Thymus (tissue), 11 donors: ENCODE measurements around the gene APBB1IP. TPM values are rescaled to one million over a fixed set of nuclear protein-coding genes. Genes with fewer than 3 reads are reported as not detected.

ENCODE experiments used
- DNase-seq, 9 donors: peaks; one replicate each; pipeline ENCODE4 v3.0.0-alpha.2; 2013; ENCODE audit warnings: low spot score in 9 of 9, low read depth in 6 of 9, missing footprints in 1 of 9
- H3K27ac ChIP-seq, 2 donors: one replicate each; pipeline ENCODE4 v1.5.1; 2013; ENCODE audit warnings: control low read depth in 1 of 2, low read depth in 1 of 2, low read length in 1 of 2, mild to moderate bottlenecking in 1 of 2, moderate library complexity in 1 of 2
- H3K27me3 ChIP-seq, 2 donors: one replicate each; pipeline ENCODE4 v1.5.1; 2013; ENCODE audit warnings: low read length in 1 of 2; ENCODE audit not compliant: control insufficient read depth in 2 of 2, insufficient read depth in 1 of 2
- H3K36me3 ChIP-seq, 2 donors: one replicate each; pipeline ENCODE4 v1.5.1; 2013; ENCODE audit warnings: low read length in 1 of 2, mild to moderate bottlenecking in 1 of 2, moderate library complexity in 1 of 2; ENCODE audit not compliant: control insufficient read depth in 2 of 2, insufficient read depth in 2 of 2
- H3K4me1 ChIP-seq, 2 donors: one replicate each; pipeline ENCODE4 v1.5.1; 2013; ENCODE audit warnings: low read length in 2 of 2; ENCODE audit not compliant: control insufficient read depth in 2 of 2, insufficient read depth in 2 of 2
- H3K4me3 ChIP-seq, 2 donors: one replicate each; pipeline ENCODE4 v1.5.1; 2013; ENCODE audit warnings: low read length in 2 of 2, control low read depth in 1 of 2, mild to moderate bottlenecking in 1 of 2
- H3K9me3 ChIP-seq, 2 donors: one replicate each; pipeline ENCODE4 v1.5.1; 2013; ENCODE audit warnings: low read length in 1 of 2, mild to moderate bottlenecking in 1 of 2; ENCODE audit not compliant: control insufficient read depth in 2 of 2, insufficient read depth in 1 of 2
- WGBS: extraction: QIAGEN DNeasy Blood & Tissue Kit; methylation state at CpG from one replicate; pipeline ENCODE4 v1.1.7; 2013; 5-methylcytosine and 5-hydroxymethylcytosine counted together
- polyA plus RNA-seq: library from polyadenylated mRNA; stranded (reverse); fragments of 200-250 nt; gene quantifications from one replicate; pipeline ENCODE4 v1.2.3, GENCODE V29; 2013
- total RNA-seq: library from RNA; stranded (reverse); fragments of 120-200 nt; gene quantifications from one replicate; pipeline ENCODE4 v1.2.4, GENCODE V29; 2013
- donor health status: healthy.

The APBB1IP gene
- total and polyA plus RNA-seq, 2 donors: 40.0 to 46.2 TPM

DNA sequence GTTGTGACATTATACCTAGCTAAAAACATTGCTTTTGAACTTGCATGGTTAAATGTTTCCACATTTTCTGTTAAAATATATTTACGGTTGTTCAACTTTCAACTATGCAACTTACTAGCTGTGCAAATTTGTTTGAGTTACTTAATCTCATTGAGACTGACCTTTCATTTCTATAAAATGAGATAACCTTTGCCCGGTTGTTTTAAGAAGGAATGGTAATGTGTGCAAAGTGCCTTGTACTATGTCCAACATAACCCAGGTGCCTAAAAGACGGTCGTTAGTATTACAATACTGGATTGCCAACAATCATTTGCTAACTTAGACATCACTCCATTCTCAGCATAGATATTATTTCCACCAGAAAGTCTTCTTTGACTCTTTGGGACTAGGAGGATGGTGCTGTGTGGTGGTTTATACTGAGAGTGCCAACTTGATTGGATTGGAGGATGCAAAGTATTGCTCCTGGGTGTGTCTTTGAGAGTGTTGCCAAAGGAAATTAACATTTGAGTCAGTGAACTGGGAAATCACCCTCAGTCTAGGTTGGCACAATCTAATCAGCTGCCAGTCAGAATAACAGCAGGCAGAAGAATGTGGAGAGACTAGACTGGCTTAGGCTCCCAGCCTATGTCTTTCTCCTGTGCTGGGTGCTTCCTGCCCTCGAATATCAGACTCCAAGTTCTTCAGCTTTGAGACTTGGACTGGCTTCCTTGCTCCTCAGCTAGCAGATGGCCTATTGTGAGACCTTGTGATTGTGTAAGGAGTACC is 174.2 kb downstream of the APBB1IP start:
- Histone ChIP-seq H3K9me3 (no peaks in the 10 kb centered on the region), H3K4me1 (peaks cover 1 to 5% of the 10 kb centered on the region in 2 donors), H3K36me3 (no peaks in the 10 kb centered on the region), H3K27me3 (no peaks in the 10 kb centered on the region), H3K4me3 (no peak overlapping the region), H3K27ac (no peak overlapping the region)
- WGBS: 96% methylated on average over 5 of the region's 5 CpGs
- DNase-seq: no peak

Other genes starting within 250 kb of the APBB1IP start
- under 0.01 TPM for gene GAD2, start 221.6 kb upstream of the APBB1IP start, total RNA-seq
- 0.05 TPM for gene GAD2, start 221.6 kb upstream of the APBB1IP start, polyA plus RNA-seq